ENCODE results near the gene COL1A1. TPM values are rescaled to one million over a fixed set of nuclear protein-coding genes. Genes with fewer than 3 reads are reported as not detected.
A peak's percentile ranks its signal among the peaks of the same experiment; 100 is the strongest.

The COL1A1 gene
- total RNA-seq, 1 donor from 2014 or later: 15.3 TPM

DNA sequence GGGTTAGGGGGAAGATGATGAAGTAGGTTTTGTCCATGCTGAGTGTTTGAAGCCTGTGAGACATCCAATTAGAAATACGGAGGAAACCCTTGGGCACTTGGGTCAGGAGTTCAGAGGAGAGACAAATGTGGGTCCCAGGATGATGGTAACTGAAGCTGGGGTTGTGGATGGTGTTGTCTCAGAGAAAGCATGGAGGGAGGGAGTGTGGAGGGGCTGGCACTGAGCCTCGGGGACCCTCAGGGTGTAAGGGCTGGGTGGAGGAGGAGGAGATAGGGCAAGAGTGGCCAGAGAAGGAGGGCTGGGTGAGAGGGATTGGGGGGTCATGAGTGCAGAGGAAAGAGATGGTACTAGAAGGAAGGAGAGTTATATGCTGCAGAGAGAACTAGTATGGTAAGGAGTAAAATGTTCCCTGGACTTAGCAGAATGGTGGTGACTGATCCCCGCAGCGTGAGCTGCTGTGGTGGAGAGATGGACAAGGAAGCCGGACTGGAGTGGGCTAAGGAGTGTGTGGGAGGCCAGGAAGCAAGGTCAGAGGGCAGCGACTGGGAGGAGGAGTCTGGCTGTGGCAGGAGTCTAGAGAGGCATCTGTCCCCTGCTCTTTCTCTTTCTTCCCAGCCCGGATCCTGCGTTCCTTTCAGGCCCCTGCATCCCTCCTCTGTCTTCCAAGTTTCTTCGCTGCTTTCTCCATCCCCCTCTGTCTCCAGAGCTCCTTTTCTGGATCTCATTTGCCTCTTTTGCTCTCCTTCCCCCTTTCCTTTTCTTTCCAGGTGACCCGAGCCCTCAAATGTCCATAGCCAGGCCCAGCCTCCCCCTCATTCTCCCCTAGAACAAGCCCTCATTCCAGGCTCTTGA lies 3.9 kb upstream of the COL1A1 start:
- no peak for FAIRE-seq
- TF ChIP-seq, protein P1, sequence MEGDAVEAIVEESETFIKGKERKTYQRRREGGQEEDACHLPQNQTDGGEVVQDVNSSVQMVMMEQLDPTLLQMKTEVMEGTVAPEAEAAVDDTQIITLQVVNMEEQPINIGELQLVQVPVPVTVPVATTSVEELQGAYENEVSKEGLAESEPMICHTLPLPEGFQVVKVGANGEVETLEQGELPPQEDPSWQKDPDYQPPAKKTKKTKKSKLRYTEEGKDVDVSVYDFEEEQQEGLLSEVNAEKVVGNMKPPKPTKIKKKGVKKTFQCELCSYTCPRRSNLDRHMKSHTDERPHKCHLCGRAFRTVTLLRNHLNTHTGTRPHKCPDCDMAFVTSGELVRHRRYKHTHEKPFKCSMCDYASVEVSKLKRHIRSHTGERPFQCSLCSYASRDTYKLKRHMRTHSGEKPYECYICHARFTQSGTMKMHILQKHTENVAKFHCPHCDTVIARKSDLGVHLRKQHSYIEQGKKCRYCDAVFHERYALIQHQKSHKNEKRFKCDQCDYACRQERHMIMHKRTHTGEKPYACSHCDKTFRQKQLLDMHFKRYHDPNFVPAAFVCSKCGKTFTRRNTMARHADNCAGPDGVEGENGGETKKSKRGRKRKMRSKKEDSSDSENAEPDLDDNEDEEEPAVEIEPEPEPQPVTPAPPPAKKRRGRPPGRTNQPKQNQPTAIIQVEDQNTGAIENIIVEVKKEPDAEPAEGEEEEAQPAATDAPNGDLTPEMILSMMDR (IDR thresholded peaks at IDR 0.05; ENCODE audit: insufficient read depth, low read length, severe bottlenecking): no peak
- H3K27me3 ChIP-seq (ENCODE audit: control insufficient read depth, insufficient read depth, low read length): peaks cover 3% of the 10 kb centered on the region

DNA sequence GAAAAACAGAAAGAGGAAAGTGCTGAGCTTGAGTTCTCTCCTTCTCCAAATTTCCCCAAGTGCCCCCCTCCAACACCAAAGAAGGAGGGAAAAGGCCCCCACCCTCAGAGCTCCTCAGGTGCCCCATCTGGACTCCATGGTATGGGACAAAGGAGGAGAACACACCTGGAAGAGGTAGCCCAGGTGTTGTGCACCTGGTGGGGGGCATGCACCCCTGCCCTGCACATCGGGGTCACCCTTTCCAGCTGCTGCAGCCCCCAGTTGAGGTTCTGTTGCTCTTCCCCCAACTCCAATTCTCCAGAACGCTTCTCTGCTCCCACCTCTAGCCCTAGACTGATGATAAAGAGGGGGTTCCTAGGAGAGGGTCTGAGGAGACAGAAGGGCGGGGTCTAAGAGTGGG lies 3.0 kb upstream of the COL1A1 start:
- H3K27me3 ChIP-seq (ENCODE audit: control insufficient read depth, insufficient read depth, low read length): peaks cover 3% of the 10 kb centered on the region
- TF ChIP-seq, protein P1 (IDR thresholded peaks at IDR 0.05; ENCODE audit: insufficient read depth, low read length, severe bottlenecking): no peak
- FAIRE-seq (no peak), DNase-seq (ENCODE audit: low read depth) (no peak)
- H3K4me3 ChIP-seq (ENCODE audit: low read depth, low read length): no peak overlapping the region
- H3K36me3 ChIP-seq (ENCODE audit: control insufficient read depth, insufficient read depth, low read length): no peaks in the 10 kb centered on the region

More for the DNA sequence above, 3.9 kb upstream of the COL1A1 start:
- no peak for DNase-seq (ENCODE audit: low read depth)
- H3K36me3 ChIP-seq (ENCODE audit: control insufficient read depth, insufficient read depth, low read length): no peaks in the 10 kb centered on the region
- H3K4me3 ChIP-seq (ENCODE audit: low read depth, low read length): no peak overlapping the region

DNA sequence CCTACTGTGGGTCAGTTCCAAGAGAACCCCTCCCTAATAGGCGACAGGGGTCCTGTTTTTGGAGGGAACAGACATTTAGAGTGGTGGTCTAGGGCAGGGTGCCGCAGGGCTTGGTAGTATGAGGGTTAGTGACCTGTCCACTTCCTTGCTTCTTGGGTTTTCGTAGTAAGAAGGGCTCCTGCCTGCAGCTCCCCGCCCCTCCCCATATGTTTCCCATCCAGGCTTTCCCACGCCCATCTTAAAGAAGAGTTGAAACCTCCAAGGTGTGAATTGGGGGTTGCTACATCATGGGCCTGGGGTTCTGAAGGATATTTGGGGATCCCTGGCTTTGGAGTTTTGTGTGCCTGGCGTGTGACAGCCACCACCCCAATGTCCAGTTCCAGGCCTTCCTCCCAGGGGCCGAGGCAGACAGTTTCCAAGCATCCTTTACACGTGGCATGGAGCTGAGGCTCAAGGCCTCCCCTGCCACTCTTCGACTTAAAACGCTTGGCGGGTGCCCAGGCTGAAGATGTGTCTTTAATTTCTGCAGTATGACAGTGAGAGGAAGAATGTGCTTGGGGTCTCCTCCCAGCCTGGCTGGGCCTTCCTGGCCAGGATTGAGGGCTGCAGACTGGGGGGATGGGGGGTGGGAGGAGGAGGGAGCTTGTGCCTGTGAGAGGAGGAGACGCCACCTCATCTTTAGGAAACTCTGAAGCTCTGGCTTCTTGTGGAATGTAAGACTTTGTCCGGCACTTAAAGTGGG lies 2.3 kb upstream of the COL1A1 start:
- no peak for FAIRE-seq
- DNase-seq (ENCODE audit: low read depth): no peak
- Histone ChIP-seq H3K36me3 (ENCODE audit: control insufficient read depth, insufficient read depth, low read length) (no peaks in the 10 kb centered on the region), H3K27me3 (ENCODE audit: control insufficient read depth, insufficient read depth, low read length) (peaks cover 3% of the 10 kb centered on the region), H3K4me3 (ENCODE audit: low read depth, low read length) (no peak overlapping the region)
- TF ChIP-seq, protein P1 (IDR thresholded peaks at IDR 0.05; ENCODE audit: insufficient read depth, low read length, severe bottlenecking): no peak

DNA sequence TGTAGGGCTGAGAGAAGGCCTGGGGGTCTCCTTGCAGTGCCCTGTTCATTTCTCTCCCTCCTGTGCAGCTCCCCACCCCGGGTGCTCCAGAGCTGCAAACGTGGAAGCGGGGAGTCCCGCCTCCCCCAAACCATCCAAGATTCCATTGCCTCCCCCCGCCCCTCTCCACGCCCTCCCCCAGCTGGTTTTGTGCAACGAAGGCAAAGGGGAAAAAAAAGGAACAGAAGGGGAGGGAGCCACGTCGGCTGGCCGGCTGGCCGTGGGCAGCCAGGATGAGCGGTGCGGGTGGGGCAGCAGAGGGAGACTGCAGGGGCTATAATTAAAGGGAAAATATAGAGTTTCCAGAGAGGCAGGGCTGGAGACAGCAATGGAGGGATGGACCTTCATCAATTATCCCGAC lies 1.7 kb upstream of the COL1A1 start:
- no peak for FAIRE-seq
- Histone ChIP-seq H3K27me3 (ENCODE audit: control insufficient read depth, insufficient read depth, low read length) (peaks cover 3% of the 10 kb centered on the region), H3K36me3 (ENCODE audit: control insufficient read depth, insufficient read depth, low read length) (peaks cover 1% of the 10 kb centered on the region), H3K4me3 (ENCODE audit: low read depth, low read length) (no peak overlapping the region)
- TF ChIP-seq, protein P1 (IDR thresholded peaks at IDR 0.05; ENCODE audit: insufficient read depth, low read length, severe bottlenecking): no peak
- DNase-seq (ENCODE audit: low read depth): no peak

DNA sequence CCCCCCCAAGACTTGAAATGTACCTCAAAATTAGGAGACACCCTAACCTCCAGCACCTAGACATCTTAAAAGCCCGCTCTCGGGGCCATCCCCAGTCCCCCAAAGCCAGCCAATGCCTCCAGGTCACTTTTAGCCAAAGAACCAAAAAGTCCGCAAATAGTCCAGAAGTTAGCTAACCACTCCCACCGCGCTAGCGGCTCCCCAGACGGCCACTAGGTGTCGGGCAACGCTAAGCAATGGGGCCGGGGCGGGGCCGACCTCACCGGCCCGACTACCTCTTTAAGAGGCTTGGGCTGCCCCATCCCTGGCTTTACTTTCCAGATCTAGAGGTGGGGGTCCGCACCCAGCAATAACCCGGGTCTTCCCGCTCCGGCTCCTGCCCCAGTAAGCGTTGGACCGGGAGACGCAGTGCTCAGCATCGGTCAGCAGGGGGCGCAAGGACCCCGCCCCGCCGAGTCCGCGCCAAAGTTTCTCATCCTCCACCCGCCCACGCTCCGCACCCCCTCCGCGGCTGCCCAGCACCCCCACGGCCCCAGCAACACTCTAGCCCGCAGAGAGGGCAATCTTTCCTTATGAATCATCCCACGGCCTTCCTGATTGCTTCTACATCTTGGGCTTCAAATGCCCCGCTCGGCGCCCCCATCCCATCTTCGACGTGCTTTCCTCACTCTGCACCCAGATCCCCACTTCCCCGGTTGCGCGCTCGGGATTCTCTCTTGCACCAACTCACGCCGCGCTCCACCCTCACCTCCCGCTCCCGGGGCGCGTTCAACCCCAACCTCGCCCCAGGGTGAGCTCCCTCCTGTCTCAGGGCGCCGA lies 765 bp downstream of the COL1A1 start:
- no peak for FAIRE-seq
- TF ChIP-seq, protein P1 (IDR thresholded peaks at IDR 0.05; ENCODE audit: insufficient read depth, low read length, severe bottlenecking): peak; percentile 94

More for the DNA sequence above, 765 bp downstream of the COL1A1 start:
- Histone ChIP-seq H3K27me3 (ENCODE audit: control insufficient read depth, insufficient read depth, low read length) (peaks cover 3% of the 10 kb centered on the region), H3K4me3 (ENCODE audit: low read depth, low read length) (peak overlapping the region; percentile 50), H3K36me3 (ENCODE audit: control insufficient read depth, insufficient read depth, low read length) (peaks cover 12% of the 10 kb centered on the region)
- DNase-seq (ENCODE audit: low read depth): peak; percentile 72

All from bronchial epithelial cell (primary cell).